ENCODE results near the gene SLC6A12.

The SLC6A12 gene

GRCh38 chr12:160858-161257, 53.1 kb downstream of the SLC6A12 start:
- no peak for DNase-seq

- DNase-seq, result no peak
Observed at GRCh38 chr12:159156-159782, 54.7 kb downstream of the SLC6A12 start.

- no peak for DNase-seq
Observed at GRCh38 chr12:157644-158043, 56.3 kb downstream of the SLC6A12 start.

GRCh38 chr12:156945-157344, 57.0 kb downstream of the SLC6A12 start:
- no peak for DNase-seq

GRCh38 chr12:155646-156045, 58.3 kb downstream of the SLC6A12 start:
- no peak for DNase-seq

GRCh38 chr12:155006-155405, 59.0 kb downstream of the SLC6A12 start:
- no peak for DNase-seq

- DNase-seq, result no peak
Observed at GRCh38 chr12:154058-154457, 59.9 kb downstream of the SLC6A12 start.

GRCh38 chr12:153080-153746, 60.7 kb downstream of the SLC6A12 start:
- DNase-seq, result peak; percentile 79

- DNase-seq, result no peak
Observed at GRCh38 chr12:152440-152839, 61.5 kb downstream of the SLC6A12 start.

- no peak for DNase-seq
Observed at GRCh38 chr12:151579-151978, 62.4 kb downstream of the SLC6A12 start.

GRCh38 chr12:148676-149416, 65.1 kb downstream of the SLC6A12 start:
- DNase-seq, result no peak

GRCh38 chr12:147242-147641, 66.7 kb downstream of the SLC6A12 start:
- DNase-seq, result no peak

GRCh38 chr12:145369-145960, 68.5 kb downstream of the SLC6A12 start:
- DNase-seq, result no peak

- DNase-seq, result no peak
Observed at GRCh38 chr12:144650-145284, 69.2 kb downstream of the SLC6A12 start.

GRCh38 chr12:143964-144649, 69.8 kb downstream of the SLC6A12 start:
- no peak for DNase-seq

GRCh38 chr12:140162-140561, 73.8 kb downstream of the SLC6A12 start:
- no peak for DNase-seq

Measured in activated CD8-positive, alpha-beta memory T cell treated with anti-CD3 and anti-CD28 coated beads, Interleukin-2, amount 50 U/mL, for 48 hours (primary cell).